Ramos (cell line): ENCODE data around the gene EIF4E1B.

Experiments used
- in situ Hi-C: fragments of 300-500 bp; cut with MboI; formaldehyde crosslinking; loops from one replicate; pipeline ENCODE4 v1.14.3; 2022; ENCODE audit warnings: low sequenced_read_pairs; ENCODE audit not compliant: unreplicated experiment

Gene EIF4E1B

DNA sequence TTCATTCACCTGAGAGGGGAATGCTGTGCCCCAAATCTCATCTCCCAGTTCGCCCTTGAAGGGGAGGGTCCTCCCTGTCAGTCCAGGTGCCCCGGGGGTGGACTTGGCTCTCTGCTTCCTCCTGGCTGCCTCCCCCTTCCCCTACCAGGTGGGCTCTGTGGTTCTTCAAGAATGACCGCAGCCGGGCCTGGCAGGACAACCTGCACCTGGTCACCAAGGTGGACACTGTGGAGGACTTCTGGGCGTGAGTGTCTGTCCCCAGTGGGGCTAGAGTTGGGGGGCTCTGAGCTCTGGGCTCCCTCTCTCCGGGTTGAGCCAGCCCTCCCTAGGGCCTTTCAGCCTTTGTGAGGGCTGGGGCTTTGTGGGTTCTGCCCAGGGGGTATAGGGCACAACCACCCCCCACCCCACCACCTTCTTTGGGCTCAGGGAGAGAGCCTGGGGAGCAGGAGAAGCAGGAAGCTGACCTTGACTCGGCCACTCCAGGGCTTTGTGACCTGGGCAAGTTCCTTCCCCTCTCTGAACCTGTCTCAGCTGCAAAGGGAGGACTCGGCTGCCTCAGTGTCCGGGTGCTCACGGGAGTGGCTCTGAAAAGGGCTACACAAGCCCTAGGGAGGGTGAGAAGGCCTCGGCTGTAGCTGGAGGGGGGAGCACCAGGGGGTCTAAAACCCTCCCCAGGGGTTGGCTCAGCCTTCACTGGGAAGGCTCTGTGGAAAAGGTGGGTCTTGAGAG is 13.2 kb downstream of the EIF4E1B start:
- in situ Hi-C loops: no loop called here

DNA sequence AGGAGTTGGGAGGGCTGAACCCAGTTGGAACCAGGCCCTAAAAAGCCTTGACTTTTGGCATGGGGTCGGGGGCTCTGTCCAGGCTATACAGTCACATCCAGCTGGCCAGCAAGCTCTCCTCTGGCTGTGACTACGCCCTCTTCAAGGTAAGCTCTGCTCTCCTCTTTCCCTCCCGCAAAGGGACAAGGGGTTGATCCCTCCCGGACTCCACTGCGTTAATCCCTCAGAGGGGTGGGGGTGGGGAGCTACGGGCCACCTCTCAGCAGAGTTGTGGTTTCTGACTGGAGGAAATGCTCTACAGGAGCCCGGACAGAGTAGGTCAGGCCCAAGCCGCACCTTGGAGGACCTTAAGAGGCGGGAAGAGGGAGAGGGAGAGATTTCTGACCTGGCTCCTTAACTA is 13.8 kb downstream of the EIF4E1B start:
- in situ Hi-C loops: no loop called here

DNA sequence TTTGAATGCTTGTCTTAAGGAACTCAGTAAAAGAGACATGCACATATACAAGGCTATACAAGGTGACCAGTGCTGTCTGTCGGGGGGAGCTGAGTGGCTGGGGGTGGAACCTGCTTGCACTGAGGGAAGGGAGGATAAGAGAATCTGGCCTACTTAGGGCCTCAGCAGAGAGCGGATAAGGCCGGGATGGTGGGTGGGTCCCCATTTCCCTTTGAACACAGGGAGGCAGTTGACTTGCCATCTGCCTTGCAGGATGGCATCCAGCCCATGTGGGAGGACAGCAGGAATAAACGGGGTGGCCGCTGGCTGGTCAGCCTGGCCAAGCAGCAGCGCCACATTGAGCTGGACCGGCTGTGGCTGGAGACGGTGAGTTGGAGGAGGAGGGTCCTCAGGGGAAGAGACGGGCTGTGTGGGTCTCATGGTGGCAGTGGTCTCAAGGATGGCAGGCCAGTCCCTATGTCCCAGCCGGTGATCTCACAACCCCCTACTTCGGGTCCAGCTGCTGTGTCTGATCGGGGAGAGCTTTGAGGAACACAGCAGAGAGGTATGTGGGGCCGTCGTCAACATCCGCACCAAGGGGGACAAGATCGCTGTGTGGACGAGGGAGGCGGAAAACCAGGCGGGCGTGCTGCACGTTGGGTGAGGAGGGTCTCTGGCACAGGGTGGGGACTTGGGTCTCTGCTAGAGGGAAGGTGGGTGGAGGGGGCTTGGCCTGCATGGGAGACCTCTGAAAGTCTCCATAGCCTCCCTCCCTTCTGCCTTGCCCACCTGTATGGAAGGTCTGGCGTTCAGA is 14.6 kb downstream of the EIF4E1B start:
- in situ Hi-C loops: no loop called here

DNA sequence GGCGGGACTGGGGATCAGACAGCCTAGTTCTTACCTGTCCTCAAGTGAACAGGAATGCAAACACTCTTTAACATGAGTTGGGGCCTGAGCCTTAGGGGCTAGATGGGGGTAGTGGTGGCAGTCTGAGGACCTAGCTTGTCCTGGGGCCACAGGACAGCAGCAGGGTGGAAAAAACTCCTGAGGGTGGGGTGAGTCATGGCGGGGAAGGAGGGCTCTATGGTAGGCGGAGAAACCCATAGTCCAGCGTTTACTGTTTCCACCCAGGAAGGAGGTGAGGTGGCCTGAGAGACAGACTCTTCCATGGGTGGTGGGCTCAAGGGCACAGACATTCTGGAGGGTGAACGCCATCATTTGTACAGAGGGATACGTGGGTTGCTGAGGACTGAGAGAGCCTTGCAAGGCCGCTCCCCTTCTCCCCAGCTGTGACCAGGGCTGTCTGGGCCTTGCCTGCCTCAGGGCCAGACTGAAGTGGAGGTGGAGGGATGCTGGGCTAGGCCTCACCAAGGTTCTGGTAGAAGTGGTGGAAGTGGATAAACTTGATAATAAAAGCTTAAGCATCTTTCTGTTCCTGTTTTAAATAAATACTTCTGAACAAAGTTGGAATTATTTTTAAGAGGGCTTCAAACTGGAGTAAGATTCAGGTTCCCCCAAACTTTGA is 15.7 kb downstream of the EIF4E1B start:
- in situ Hi-C loops: no loop called here

DNA sequence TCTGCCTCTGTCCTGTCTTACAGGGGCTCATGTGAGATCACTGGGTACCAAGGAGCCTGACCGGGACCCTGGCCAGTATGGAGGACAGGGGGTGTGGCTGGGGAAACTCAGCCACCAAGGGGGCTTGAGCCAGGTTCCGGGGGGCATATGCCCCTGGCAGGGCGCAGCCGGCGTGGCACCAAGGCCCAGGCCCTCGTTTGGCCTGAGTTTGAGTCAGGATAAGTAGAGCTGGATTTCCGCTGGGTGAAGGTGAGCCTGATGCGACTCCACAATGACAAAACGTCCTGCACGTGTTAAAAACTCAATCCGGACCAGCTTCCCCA is 16.2 kb downstream of the EIF4E1B start:
- in situ Hi-C loops: no loop called here

DNA sequence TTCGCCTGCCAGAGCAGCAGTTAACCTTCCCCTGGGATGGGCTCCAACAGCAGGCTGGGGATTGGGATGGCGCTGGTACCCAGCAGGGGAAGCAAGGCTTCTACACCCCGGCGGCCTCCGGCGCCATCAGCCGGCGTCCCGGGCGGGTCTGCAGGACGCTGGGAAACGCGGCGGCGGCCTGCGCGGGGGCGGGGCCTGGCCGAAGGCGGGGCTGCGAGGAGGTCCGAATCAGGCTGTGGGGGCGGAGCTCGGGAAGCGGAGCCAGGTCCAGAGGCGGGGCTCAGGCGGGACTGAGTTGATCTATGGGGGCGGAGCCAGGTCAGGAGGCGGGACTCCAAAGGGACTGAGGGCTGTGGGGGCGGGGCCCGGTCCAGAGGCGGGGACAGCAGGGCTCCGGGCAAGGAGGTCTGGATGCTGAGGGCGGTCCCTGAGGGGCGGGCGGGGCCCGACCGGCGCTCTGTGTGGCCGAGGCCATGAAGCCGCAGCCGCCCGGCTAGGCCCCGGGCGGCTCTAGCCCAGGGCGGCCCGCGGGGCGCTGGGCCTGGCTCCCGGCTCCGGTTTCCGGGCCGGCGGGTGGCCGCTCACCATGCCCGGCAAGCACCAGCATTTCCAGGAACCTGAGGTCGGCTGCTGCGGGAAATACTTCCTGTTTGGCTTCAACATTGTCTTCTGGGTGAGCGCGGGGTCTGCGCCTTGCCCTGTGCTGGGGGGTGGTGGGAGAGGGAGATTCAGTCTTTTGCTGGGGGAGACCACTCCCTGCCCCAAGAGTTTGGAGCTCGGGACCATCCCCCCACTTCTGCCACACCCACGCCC is 16.8 kb downstream of the EIF4E1B start, which contains the start of gene TSPAN17:
Gene TSPAN17, plus strand, starts transcription at position 455 of the 813 bp plus-strand sequence. Its CDS starts 132 bp downstream, at position 587.
- in situ Hi-C loops: no loop called here

DNA sequence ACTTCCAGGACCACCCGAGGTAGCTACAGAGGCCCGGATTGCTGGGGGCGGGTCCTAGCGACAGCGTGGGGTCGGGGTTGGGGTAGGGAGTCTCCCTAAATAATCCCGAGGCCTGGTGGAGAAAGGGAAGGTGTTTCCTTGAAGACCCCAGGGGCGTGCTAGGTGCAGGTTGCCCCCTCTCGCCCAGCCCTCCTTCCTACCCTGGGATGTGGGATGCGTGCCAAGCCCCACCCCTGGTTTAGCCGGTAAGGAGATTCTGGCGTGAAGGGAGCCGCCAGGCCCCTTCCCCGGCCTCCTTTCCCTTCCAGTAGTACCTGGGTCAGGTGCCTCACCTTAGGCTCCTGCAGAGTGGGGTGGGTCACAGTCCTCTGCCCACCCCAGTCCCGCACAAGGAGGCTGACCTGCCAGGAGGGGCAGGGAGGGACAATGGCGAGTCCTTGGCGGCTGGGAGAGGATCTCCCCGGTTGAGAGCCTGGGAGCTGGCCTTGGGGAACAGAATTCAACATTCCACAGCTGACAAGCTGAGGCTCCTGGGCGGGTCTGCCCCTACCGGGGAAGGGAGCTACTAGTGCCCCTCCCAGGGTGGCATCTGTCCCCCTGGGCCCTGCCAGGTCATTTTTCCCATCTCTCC is 17.5 kb downstream of the EIF4E1B start:
- in situ Hi-C loops: no loop called here

DNA sequence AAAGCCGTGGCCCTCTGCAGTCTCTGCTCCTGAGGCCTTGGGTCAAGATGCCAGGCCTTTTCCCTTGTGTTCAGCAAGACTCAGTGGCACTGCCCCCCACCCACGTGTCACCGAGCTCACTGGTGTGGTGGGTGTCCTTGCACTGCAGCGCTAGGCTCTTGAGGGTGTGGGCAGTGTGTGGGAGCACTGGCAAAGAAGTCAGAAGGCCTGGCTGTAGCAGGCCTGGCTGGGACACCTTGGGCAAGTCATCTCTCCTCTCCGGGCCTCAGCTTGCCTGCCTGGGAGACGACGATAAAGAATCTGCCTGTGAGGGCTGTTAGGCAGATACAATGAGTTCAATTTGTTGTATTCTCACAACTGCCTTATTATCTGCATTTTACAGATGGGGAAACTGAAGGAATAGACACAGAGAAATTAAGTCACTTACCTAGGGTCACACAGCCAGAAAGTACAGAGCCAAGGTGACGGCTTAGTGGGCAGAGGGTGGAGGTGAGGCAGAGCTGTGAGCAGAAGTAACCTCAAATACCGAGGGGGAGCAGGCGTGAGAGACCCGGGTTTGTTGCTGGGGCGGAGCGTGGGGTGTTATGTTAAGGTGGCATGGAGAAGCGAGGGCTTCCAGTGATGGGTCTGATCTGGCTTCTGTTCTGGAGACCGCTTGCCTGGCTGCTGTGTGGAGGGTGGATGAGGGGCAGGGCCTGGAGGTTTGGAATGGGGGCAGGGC is 18.2 kb downstream of the EIF4E1B start:
- in situ Hi-C loops: no loop called here

DNA sequence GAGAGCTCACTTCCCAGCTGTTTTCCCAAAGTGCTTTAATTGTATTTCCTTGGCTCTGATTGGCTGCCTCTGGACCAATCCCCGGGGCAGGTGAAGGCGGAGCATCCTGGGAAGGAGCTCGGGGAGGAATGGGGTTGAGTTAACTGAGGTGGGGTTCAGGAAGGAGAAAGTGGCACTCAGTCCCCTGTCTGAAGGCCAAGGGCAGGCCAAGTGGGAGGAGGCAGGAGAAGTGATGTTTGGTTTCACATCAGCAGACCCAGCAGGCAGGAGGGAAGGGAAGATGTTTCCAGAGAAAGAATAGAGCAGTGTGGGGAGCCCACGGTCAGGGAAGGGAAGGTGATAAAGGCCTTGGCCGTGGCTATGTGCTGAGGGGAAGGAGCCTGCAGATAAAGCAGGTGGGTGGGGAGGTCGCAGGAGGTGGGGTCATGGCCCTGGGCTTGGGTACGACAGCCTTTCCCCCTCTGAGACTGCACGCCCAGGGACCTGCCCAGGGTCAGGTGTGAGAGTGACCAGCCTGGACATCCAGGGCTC is 19.9 kb downstream of the EIF4E1B start:
- in situ Hi-C loops: no loop called here

DNA sequence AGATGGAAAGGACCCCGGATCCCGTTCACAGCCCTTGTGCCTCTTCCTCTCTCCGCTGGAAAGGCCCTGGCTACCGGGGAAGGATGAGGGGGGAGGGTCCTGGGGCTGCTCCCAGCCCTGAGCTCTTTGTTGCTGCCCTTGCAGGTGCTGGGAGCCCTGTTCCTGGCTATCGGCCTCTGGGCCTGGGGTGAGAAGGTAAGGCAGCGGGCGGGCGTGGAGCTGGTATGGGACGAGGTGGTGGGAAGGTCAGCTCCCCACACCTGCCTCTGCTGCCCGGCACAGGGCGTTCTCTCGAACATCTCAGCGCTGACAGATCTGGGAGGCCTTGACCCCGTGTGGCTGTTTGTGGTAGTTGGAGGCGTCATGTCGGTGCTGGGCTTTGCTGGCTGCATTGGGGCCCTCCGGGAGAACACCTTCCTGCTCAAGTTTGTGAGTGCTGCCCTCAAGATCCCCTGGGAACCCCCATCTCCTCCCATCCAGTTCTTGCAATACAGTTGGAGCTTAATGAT is 21.1 kb downstream of the EIF4E1B start:
- in situ Hi-C loops: no loop called here

DNA sequence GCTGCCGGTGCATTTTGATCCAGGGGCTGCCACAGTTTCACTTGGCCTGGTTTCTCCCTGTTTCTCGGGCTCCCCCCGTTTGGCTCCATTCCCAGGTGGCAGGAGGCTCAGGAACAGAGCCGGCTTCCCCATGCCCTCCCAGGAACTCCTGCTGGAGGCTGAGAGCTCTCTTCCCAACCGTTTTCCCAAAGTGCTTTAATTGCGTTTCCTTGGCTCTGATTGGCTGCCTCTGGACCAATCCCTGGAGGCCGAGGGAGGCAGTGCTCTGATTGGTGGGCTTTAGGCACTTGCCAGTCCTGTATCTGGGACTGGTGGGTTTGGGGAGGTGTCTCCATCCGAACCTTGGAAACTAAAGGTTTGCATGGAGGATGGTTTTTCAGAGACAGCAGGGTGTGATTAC is 21.7 kb downstream of the EIF4E1B start:
- in situ Hi-C loops: no loop called here

DNA sequence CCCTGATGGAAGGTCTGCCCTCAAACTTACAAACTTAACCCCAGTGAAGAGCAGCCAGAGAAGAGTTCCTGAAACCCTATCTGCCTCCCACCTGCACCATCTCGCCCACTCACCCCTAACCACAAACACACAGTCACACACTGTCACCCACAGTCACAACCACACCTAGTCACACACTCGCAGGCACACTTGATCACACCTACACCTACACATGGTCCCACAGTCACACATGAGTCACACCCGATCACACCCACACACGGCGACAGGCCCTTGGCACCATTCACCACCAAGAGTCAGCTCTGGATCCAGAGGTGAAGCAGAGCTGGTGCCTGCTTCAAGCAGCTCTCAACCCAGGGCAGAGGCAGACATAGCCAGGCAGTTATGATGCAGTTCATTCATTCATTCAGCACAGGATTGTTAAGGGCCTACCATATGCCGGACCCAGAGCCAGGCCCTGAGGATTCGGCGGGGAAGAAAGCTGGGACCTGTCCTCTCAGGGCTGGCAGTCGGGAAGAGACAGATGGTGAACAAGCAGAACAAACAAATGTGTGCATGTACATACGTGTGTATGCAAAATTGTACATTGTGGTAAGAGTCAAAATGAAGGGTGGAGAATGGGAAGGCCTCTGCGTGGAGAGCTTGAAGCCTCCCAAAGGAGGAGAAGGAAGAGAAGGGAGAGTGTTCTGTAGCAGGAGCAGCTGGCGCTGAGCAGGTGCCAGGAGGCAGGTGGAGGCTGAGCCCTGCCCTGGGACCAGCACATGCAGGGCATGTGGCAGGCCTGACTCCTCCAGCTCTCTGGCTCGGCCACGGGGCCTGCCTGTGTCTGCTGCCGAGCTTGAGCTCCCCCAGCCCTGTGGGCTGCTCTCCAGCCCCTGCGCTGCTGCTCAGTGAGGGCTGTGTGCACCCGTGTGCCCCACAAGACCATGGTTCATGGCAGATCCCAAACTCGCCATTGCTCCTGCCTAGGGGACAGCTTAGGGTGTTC is 23.2 kb downstream of the EIF4E1B start:
- in situ Hi-C loops: no loop called here

DNA sequence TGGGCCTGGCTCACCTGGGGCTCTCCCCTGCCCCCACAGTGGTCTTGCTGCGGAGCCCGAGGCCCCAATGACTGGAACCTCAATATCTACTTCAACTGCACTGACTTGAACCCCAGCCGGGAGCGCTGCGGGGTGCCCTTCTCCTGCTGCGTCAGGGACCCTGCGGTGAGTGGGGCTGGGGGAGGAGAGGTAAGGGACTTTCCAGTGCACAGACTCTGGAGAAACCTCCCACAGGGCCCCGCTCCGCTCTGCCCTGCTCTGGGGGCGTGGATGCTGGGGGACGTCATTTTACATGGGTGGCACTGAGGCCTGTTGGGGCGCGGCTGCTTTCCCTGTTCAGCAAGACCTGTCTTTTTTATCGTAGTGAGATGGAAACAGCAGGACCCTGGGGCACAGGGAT is 24.4 kb downstream of the EIF4E1B start:
- in situ Hi-C loops: no loop called here

DNA sequence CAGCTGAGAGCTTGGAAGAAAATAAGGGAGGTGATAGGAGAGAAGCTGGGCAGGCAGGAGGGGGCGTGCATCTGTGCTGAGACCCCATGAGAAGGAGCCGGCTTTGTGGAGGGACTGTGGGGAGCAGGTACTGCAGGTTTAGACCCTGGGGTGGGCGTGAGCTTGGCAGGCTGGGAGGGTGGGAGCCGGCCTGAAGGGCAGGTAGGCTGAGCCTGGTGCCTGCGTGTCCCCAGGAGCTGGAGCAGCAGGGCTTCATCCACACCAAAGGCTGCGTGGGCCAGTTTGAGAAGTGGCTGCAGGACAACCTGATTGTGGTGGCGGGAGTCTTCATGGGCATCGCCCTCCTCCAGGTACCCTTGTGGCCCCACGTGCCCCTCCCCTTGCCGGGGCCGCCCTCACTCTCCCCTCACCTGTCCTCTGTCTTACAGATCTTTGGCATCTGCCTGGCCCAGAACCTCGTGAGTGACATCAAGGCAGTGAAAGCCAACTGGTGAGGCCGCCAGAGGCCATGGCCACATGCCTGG is 26.1 kb downstream of the EIF4E1B start:
- in situ Hi-C loops: no loop called here

DNA sequence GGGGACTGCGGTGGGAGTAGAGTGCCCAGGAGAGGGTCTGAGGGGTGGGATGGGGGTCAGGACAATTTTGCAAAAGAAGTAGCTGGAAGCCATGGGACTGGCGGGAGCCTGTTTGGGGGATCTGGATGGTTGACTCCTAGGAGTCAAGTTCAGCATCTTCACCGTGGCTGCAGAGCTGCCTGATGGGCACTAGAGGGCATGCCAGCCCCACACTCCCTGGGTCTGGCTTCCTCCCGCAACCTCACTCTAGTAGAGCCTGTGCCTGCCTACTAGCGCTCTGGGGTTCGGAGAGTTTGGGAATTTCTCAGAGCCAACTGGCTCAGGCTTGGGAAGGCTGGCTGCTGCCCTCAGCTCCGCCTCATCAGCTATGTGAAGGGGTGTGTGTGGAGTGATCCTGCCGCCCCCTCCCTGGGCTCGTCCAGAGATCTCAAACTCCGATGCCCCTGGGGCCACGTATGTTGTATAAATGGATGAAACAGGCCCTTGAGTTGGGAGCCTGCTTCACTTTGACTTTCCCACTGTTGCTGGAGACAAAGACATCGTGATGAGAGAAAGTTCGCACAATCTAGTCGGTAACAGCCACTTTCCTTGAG is 27.6 kb downstream of the EIF4E1B start:
- in situ Hi-C loops: no loop called here

DNA sequence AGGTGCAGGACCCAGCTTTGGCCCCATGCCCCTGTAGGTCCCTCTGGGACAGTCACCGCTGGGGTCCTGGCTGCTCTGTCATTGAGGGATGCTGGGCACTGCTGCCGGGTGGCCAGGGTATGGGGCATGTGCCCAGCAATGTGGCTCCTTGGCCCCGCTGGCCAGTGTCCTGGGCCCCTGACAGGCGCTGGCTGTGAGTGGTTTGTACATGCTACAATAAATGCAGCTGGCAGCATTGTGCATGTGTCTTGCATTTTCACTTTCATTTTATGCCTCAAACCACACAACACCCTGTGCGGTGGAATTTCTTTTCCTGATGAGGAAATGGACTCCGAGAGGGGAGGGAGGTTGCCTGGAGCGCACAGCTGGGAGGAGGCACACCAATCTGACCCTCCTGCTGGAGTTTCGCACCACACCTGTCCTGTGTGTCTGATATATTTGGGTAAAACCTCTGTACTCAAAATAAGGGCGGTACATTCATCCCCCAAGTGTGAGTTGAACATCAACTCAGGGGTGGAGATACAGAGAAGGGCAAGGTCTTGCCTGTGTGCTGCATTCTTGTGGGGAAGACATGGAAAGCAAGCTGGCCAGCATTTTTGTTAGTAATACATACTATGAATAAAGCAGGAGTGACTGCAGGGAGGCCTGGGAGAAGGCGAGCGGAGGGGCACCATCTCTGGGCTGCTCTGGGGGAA is 28.5 kb downstream of the EIF4E1B start:
- in situ Hi-C loops: no loop called here

DNA sequence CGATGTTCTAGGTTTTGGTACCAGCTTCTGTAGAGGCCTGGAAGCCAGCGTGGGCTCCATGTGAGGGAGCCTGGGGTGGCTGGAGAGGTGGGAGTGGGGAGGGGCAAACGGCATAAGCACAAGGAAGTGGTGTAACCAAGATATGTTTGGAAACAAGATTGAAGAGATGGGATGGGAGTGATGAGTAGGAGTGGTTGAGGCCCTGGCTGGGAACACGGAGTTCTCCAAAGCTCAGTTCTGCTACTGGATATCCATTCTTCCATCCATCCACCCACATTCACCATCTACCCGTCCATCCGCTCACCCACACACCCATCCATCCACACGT is 29.0 kb downstream of the EIF4E1B start:
- in situ Hi-C loops: no loop called here
